GM18517 (cell line): Measurements from ENCODE around the gene SCGB1D1.

Experiments used
- ATAC-seq: cut with Tn5 transposase; IDR thresholded peaks from one replicate; pipeline ENCODE4 v1.9.1; 2021; ENCODE audit warnings: mild to moderate bottlenecking, moderate library complexity; ENCODE audit not compliant: unreplicated experiment

The SCGB1D1 gene, protein sequence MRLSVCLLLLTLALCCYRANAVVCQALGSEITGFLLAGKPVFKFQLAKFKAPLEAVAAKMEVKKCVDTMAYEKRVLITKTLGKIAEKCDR

DNA sequence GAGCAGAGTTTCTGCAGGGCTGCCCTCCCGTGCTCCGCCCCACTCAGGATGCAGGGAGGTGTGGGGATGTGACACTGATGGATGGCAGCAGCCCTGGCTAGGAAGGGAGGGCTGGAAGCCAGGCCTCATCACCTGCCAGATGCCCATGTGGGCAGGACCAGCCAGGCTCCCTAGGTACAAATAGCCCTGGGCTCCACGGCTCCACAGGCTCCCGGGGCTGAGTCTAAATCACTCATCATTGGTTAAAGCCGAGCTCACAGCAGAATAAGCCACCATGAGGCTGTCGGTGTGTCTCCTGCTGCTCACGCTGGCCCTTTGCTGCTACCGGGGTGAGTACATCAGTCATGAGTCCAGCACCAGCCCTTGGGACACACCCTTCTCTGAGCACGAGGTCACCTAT lies at the start of gene SCGB1D1:
Gene SCGB1D1 (plus strand): TSS at position 206 of the 400 bp plus-strand sequence. CDS start 69 bp downstream, at position 275.
- no peak for ATAC-seq

DNA sequence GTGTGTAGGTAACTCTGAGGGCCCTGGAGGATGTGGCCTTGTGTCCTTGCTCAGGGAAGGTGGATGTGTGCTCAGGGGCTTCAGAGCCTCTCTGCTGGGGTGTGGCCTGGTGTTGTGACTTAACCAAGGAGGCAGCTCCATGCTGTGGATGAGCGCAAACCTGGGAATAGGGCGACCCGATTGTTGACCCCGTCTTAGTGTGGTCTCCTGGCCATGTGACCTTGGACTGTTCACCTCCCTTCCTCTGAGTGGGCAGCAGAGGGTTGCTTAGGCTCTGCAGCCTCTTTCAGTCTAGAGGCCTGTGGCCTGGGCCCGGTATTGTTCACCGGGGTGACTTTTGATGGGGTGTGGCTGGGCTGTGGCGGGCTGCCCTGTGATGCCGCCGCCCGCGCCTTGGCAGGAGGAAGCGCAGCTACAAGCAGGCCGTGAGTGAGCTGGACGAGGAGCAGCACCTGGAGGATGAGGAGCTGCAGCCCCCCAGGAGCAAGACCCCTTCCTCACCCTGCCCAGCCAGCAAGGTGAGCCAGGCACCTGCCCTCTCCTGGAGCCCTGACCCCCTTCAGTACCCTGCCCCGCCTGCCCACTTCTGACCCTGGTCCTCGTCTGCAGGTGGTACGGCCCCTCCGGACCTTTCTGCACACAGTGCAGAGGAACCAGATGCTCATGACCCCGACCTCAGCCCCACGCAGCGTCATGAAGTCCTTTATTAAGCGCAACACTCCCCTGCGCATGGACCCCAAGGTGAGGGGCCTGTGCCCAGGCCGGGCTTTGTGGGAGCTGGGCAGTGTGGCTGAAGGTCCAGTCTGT lies 49.5 kb upstream of the SCGB1D1 start:
- ATAC-seq: no peak

- no peak for ATAC-seq
Observed at GRCh38 chr11:62141111-62142042, 48.6 kb upstream of the SCGB1D1 start.

DNA sequence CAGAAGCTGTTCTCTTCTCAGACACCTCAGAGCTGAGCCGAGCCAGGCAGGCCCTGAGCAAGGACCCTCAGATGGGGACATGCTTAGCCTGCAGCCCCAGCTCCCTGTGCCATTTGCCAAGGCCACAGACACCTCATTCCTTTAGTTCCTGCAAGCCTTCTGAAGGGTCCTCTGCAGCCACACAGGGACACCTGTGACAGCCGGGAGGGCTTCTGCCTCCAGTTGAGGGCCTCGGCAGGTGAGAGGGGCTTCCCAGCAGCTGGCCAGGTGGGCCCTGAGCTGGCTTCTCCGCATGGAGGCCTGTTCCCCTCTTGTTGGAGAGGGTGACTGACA lies 48.0 kb upstream of the SCGB1D1 start:
- ATAC-seq: no peak

GRCh38 chr11:62142921-62143320 lies 47.1 kb upstream of the SCGB1D1 start:
- no peak for ATAC-seq

DNA sequence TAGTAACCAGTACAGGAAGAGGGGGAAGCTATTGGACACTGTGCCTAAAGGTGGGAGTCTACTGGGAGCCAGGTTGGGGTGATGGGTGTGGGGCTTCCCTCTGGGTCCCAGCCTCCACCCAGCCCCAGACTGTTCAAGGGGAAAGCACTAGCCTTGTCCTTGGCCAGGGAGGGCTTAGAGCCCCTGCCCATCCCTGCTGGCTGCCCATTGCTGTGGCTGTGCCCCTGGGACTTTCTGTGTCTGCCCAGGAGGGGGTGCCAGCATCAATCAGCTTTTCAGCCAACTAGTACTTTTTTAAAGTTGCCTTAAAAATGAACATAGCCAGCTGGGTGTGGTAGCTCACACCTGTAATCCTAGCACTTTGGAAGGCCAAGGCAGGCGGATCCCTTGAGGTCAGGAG lies 46.3 kb upstream of the SCGB1D1 start:
- no peak for ATAC-seq

DNA sequence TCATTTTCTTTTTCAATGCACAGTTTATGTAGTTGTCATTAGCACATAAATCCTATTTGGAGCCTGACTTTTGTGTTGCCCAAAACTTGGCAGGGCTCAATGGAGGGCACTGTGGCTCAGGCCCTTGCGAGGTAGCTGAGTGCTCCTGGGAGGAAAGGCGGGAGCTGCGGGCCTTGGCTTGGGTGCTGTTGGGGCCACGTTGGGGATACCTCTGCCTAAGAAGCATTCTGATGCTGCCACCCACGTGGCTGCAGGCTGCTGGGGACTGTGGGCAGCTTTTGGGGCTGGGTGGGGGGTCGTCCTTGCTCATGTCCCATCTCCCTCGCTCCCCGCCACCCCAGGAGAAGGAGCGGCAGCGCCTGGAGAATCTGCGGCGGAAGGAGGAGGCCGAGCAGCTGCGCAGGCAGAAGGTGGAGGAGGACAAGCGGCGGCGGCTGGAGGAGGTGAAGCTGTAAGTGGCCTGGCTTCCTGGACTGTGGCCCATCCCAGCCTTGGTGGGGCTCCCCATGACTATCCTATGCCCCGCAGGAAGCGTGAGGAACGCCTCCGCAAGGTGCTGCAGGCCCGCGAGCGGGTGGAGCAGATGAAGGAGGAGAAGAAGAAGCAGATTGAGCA lies 45.3 kb upstream of the SCGB1D1 start:
- ATAC-seq: no peak

DNA sequence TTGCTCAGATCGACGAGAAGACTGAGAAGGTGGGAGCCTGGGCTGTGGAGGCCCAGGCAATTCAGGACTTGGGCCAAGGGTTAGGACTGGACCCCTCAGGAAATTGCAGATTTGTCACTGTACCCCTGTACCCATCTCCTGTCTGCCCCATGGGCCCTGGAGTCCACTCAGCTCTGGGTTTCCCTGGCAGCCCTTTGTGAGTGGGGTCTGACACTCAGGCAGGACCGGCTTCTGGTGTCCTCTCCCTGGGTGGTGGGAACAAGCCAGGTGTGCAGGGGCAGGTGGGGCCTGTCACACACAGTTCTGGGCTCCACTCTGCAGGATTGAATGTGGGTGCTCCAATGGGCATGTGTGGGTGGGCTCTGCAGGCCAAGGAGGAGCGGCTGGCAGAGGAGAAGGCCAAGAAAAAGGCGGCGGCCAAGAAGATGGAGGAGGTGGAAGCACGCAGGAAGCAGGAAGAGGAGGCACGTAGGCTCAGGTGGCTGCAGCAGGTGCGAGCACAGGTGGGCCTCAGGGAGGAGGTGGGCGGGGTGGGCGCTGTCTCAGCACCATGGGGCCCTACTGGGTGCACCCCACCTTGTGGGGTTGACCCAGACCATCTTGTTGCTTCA lies 44.6 kb upstream of the SCGB1D1 start:
- ATAC-seq: no peak

- no peak for ATAC-seq
Observed at GRCh38 chr11:62146476-62147200, 43.4 kb upstream of the SCGB1D1 start.

DNA sequence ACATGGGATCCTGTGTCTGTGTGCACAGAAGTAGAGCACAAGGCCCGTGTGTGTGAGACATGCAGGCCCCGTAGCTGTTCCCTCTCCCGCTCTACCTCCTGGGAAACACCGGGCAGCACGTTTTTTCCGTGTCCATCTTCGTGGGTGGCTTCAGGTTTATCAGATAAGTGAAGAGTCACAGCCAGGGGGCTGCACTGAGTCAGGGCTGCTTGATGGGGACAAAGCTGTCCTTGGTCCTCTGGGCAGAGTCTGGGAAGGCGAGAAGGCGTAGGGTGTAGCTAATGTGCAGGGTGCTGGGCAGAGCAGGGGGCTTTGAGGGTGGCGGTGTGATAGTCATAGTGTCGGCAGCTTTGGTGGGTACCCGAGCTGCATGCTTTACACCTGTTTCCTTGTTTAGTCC lies 42.5 kb upstream of the SCGB1D1 start:
- no peak for ATAC-seq

DNA sequence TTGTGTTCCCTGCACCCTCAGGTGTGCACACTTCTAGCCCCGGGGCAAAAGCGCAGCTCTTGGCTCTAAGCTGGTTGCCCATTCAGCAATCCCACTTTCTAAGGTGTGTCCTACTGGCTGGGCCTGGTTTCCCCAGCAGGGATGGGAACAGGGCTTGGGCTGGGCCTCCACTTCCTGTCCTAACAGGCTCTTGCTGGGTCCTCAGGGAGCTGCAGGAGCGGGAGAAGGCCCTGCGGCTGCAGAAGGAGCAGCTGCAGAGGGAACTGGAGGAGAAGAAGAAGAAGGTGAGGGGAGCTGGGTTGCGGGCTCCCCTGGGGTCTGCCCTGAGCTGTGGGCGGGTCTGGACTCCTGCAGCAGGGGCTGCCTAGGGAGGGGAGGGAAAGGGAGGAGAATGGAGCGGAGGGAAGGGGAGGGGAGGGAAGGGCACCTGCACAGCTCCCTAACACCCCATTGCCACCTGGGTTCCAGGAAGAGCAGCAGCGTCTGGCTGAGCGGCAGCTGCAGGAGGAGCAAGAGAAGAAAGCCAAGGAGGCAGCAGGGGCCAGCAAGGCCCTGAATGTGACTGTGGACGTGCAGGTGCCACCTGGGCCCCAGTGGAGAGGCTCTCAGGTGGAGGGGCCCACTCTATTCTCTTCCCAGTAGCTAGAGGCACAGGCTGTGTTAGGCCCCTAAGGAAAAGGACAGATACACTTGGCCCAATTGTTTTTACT lies 41.6 kb upstream of the SCGB1D1 start:
- ATAC-seq: no peak

- ATAC-seq: no peak
Observed at GRCh38 chr11:62149986-62150886, 39.8 kb upstream of the SCGB1D1 start.

DNA sequence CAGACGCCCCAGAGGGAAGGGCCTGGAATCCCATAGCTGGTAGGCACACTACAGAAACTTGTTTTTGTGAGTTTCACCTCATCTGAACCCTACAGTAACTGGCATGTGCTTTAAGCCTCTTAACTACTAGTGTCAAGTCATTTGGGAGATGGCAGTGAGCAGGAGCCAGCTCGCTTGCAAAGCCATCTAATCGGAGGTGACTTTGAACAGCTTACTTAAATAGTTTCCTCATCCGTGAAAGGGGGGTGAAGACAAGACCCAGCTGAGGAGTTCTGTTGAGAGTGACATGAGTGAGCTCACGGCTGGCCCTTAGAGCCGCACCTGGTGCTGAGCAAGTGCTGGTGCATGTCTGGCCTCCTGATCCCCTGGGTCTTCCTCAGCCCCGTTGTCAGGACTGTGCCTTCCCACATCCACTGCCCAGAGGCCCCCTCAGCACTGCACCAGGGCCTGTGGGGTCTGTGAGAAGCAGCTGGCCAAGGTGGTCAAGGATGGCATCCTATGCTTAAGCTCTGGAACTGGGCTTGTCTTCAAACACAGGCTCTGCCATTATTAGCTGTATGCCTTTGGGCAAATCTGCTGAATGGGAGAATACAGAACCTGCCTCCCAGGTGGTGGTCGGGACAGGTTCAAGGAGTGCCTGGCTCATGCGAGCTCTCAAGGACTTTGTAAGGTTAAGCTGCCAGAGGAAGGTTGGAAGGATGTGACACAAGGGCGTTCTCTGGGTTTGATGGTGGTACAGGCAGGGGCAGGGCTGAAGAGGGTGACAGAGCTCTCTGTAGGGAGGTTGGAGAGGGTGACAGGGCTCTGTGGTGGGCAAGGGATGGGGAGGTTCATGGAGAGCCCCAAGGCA lies 38.9 kb upstream of the SCGB1D1 start:
- no peak for ATAC-seq

GRCh38 chr11:62151737-62152102 lies 38.3 kb upstream of the SCGB1D1 start:
- ATAC-seq: no peak

GRCh38 chr11:62152245-62153086 lies 37.5 kb upstream of the SCGB1D1 start:
- ATAC-seq: no peak

GRCh38 chr11:62153087-62153395 lies 37.0 kb upstream of the SCGB1D1 start:
- ATAC-seq: no peak

DNA sequence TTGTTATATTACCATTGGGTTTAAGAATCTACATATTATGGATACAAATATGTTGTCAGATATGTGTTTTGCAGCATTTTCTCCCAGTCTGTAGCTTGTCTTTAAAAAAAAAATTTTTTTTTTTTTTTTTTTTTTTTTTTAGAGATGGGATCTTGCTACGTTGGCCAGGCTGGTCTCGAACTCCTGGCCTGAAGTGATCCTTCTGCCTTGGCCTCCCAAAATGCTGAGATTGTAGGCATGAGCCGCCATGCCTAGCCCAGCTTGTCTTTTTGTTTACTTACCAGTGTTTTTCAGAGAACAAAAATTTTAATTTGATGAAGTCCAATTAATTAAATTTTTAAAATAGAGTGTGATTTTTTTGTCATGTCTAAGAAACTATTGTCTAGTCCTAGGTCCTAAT lies 36.4 kb upstream of the SCGB1D1 start:
- no peak for ATAC-seq
